HG02885 (cell line): ENCODE results near the gene FHIT.
"Not testable (repeated sequence)": the region's sequence is repeated elsewhere in the genome, so short reads cannot be mapped to it uniquely, and the experiment has no call there.

Experiments
- ATAC-seq: cut with Tn5 transposase; IDR thresholded peaks from one replicate; pipeline ENCODE4 v1.9.1; 2021; ENCODE audit warnings: mild to moderate bottlenecking; ENCODE audit not compliant: unreplicated experiment, poor library complexity

FHIT gene

GRCh38 chr3:60675424-60675823, 575.8 kb downstream of the FHIT start:
- no peak for ATAC-seq

GRCh38 chr3:60674870-60675269, 576.4 kb downstream of the FHIT start:
- ATAC-seq = no peak

GRCh38 chr3:60673123-60673522, 578.1 kb downstream of the FHIT start:
- ATAC-seq = no peak

- ATAC-seq = not testable (repeated sequence)
Measured at GRCh38 chr3:60672337-60672736, 578.9 kb downstream of the FHIT start.

GRCh38 chr3:60669636-60670035, 581.6 kb downstream of the FHIT start:
- ATAC-seq = no peak

GRCh38 chr3:60660026-60660425, 591.2 kb downstream of the FHIT start:
- ATAC-seq = no peak

GRCh38 chr3:60659098-60659497, 592.2 kb downstream of the FHIT start:
- ATAC-seq = no peak

- ATAC-seq = peak; percentile 94
Measured at GRCh38 chr3:60657972-60658371, 593.3 kb downstream of the FHIT start.

- peak; percentile 82 for ATAC-seq
Measured at GRCh38 chr3:60652829-60653228, 598.4 kb downstream of the FHIT start.

GRCh38 chr3:60651799-60652198, 599.5 kb downstream of the FHIT start:
- ATAC-seq = no peak

GRCh38 chr3:60650171-60650570, 601.1 kb downstream of the FHIT start:
- no peak for ATAC-seq

- no peak for ATAC-seq
Measured at GRCh38 chr3:60645801-60646200, 605.5 kb downstream of the FHIT start.

- no peak for ATAC-seq
Measured at GRCh38 chr3:60643831-60644230, 607.4 kb downstream of the FHIT start.

- no peak for ATAC-seq
Measured at GRCh38 chr3:60641354-60641753, 609.9 kb downstream of the FHIT start.

- ATAC-seq = no peak
Measured at GRCh38 chr3:60636846-60637245, 614.4 kb downstream of the FHIT start.

- ATAC-seq = no peak
Measured at GRCh38 chr3:60633644-60634043, 617.6 kb downstream of the FHIT start.

GRCh38 chr3:60631509-60631908, 619.7 kb downstream of the FHIT start:
- ATAC-seq = no peak

- no peak for ATAC-seq
Measured at GRCh38 chr3:60630953-60631352, 620.3 kb downstream of the FHIT start.

- ATAC-seq = no peak
Measured at GRCh38 chr3:60629816-60630215, 621.4 kb downstream of the FHIT start.

- no peak for ATAC-seq
Measured at GRCh38 chr3:60622349-60622748, 628.9 kb downstream of the FHIT start.

GRCh38 chr3:60617188-60617587, 634.1 kb downstream of the FHIT start:
- ATAC-seq = no peak

- ATAC-seq = no peak
Measured at GRCh38 chr3:60613769-60614303, 637.4 kb downstream of the FHIT start.
